WTC11 (cell line): ENCODE measurements around the gene ITGA3. TPM values are rescaled to one million over a fixed set of nuclear protein-coding genes. Genes with fewer than 3 reads are reported as not detected.

ENCODE experiments used
- ATAC-seq: fragments of 200-7000 bp; cut with Tn5 transposase; 2 replicates; pipeline ENCODE4 v1.10.0; 2021; ENCODE audit warnings: mild to moderate bottlenecking, moderate library complexity
- CTCF ChIA-PET: fragments of 300-600 bp; sonication (Branson Sonifier 250); formaldehyde crosslinking; loops from one replicate; lab custom pipeline; 2021; ENCODE audit warnings: antibody characterized with exemption; lab: Charles Lee
- POLR2A ChIA-PET: fragments of 350-600 bp; sonication (Branson Sonifier 250); formaldehyde crosslinking; loops from one replicate; lab custom pipeline; 2021; ENCODE audit warnings: antibody characterized with exemption; lab: Charles Lee
- DNase-seq: peaks from one replicate; pipeline ENCODE4 v3.0.0; 2021; ENCODE audit warnings: low spot score
- H3K27ac Mint-ChIP-seq: 2 replicates; pipeline ENCODE4 v1.8.0; 2021; ENCODE audit warnings: mixed read lengths
- H3K27me3 Mint-ChIP-seq: 2 replicates; pipeline ENCODE4 v1.8.0; 2021; ENCODE audit warnings: low read depth, mild to moderate bottlenecking, moderate library complexity, mixed read lengths
- H3K36me3 Mint-ChIP-seq: 2 replicates; pipeline ENCODE4 v1.8.0; 2021; ENCODE audit warnings: mixed read lengths
- H3K4me1 Mint-ChIP-seq: 2 replicates; pipeline ENCODE4 v1.8.0; 2022; ENCODE audit warnings: mixed read lengths
- H3K4me3 Mint-ChIP-seq: 2 replicates; pipeline ENCODE4 v1.8.0; 2021; ENCODE audit warnings: mild to moderate bottlenecking, moderate library complexity, mixed read lengths
- H3K9me3 Mint-ChIP-seq: 2 replicates; pipeline ENCODE4 v1.8.0; 2021; ENCODE audit warnings: mixed read lengths
- FOXJ3 ChIP-seq: sonication (generic); formaldehyde crosslinking; IDR thresholded peaks from 2 replicates; pipeline ENCODE4 v1.9.0; 2021; ENCODE audit warnings: missing genetic modification reagents, mild to moderate bottlenecking, borderline replicate concordance
- JUN ChIP-seq: sonication (generic); formaldehyde crosslinking; IDR thresholded peaks from 2 replicates; pipeline ENCODE4 v1.8.0; 2023; ENCODE audit warnings: mild to moderate bottlenecking, missing genetic modification reagents
- MXD4 ChIP-seq: fragments of 250-450 bp; sonication (Bioruptor Pico); IDR thresholded peaks from 2 replicates; pipeline ENCODE4 v1.8.0; 2021; ENCODE audit warnings: mild to moderate bottlenecking, moderate library complexity, borderline replicate concordance
- SMAD3 ChIP-seq: sonication (generic); formaldehyde crosslinking; IDR thresholded peaks from 2 replicates; pipeline ENCODE4 v1.8.0; 2022; ENCODE audit warnings: missing genetic modification reagents, mild to moderate bottlenecking, borderline replicate concordance
- TEAD1 ChIP-seq: sonication (generic); formaldehyde crosslinking; IDR thresholded peaks from 2 replicates; pipeline ENCODE4 v1.8.0; 2022; ENCODE audit warnings: mild to moderate bottlenecking, missing genetic modification reagents
- ZNF121 ChIP-seq: sonication (generic); formaldehyde crosslinking; IDR thresholded peaks from 2 replicates; pipeline ENCODE4 v1.8.0; 2023; ENCODE audit warnings: missing genetic modification reagents
- ZNF219 ChIP-seq: sonication (generic); formaldehyde crosslinking; IDR thresholded peaks from 2 replicates; pipeline ENCODE4 v1.8.0; 2023; ENCODE audit warnings: missing genetic modification reagents, mild to moderate bottlenecking, borderline replicate concordance
- total RNA-seq: library from RNA; stranded (reverse); gene quantifications from 3 replicates; pipeline ENCODE4 v1.2.3, GENCODE V29; 2021
- TF ChIP-seq, protein P1 (sequence below): fragments of 250-450 bp; sonication (Bioruptor Pico); IDR thresholded peaks from 2 replicates; pipeline ENCODE4 v1.9.0; 2021; ENCODE audit warnings: mild to moderate bottlenecking
- TF ChIP-seq, protein P2 (sequence below): sonication (generic); formaldehyde crosslinking; IDR thresholded peaks from 2 replicates; pipeline ENCODE4 v1.8.1; 2022; ENCODE audit warnings: low read depth, missing genetic modification reagents, borderline replicate concordance
- TF ChIP-seq, protein P3 (sequence below): sonication (generic); formaldehyde crosslinking; IDR thresholded peaks from 2 replicates; pipeline ENCODE4 v1.8.0; 2022; ENCODE audit warnings: missing genetic modification reagents
- TF ChIP-seq, protein P4 (sequence below): sonication (generic); formaldehyde crosslinking; IDR thresholded peaks from 2 replicates; pipeline ENCODE4 v1.8.0; 2022; ENCODE audit warnings: mild to moderate bottlenecking, missing genetic modification reagents
- TF ChIP-seq, protein P5 (sequence below): sonication (generic); formaldehyde crosslinking; conservative IDR thresholded peaks from 2 replicates; pipeline ENCODE4 v1.8.1; 2022; ENCODE audit warnings: mild to moderate bottlenecking, missing genetic modification reagents
- TF ChIP-seq, protein P6 (sequence below): sonication (generic); formaldehyde crosslinking; IDR thresholded peaks from 2 replicates; pipeline ENCODE4 v1.8.0; 2022; ENCODE audit warnings: mild to moderate bottlenecking, missing genetic modification reagents
- TF ChIP-seq, protein P7 (sequence below): fragments of 250-450 bp; sonication (Bioruptor Pico); IDR thresholded peaks from 2 replicates; pipeline ENCODE4 v1.9.0; 2021; ENCODE audit warnings: mild to moderate bottlenecking, borderline replicate concordance
- TF ChIP-seq, protein P8 (sequence below): fragments of 250-450 bp; sonication (Bioruptor Pico); IDR thresholded peaks from 2 replicates; pipeline ENCODE4 v1.9.0; 2021; ENCODE audit warnings: mild to moderate bottlenecking

Gene ITGA3
- total RNA-seq, 1 experiment from 2014 or later, result 35.3 TPM

DNA sequence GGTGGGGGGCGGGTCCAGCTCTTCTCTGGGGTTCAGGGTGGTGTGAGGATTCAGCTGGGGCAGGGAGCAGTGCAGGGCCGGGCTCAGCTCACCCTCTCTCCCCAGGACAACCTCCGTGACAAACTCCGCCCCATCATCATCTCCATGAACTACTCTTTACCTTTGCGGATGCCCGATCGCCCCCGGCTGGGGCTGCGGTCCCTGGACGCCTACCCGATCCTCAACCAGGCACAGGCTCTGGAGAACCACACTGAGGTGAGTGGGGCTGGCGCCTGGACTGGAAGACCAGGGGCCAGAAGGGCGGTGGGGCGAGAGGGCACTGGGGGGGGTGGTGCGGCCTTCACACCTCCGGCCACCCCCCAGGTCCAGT, 20.3 kb downstream of the ITGA3 start:
- H3K27ac Mint-ChIP-seq, result no peak overlapping the region
- no peak for DNase-seq
- peaks cover 36% of the 10 kb centered on the region for H3K36me3 Mint-ChIP-seq
- CTCF ChIA-PET, result interaction anchor here (1.5 to 5.0 kb wide), 4 partner anchors 11 to 20 kb away, joined by 4 to 67 read pairs (median 10); partner anchors contain the start of gene ITGA3
- POLR2A ChIA-PET, result no interaction called here
- no peak overlapping the region for H3K4me3 Mint-ChIP-seq
- peak; percentile 5 for ATAC-seq
- peaks cover 1% of the 10 kb centered on the region for H3K9me3 Mint-ChIP-seq
- no peaks in the 10 kb centered on the region for H3K27me3 Mint-ChIP-seq
- H3K4me1 Mint-ChIP-seq, result peaks cover 11% of the 10 kb centered on the region
- no peak for TF ChIP-seq MXD4
- TF ChIP-seq, protein P1, sequence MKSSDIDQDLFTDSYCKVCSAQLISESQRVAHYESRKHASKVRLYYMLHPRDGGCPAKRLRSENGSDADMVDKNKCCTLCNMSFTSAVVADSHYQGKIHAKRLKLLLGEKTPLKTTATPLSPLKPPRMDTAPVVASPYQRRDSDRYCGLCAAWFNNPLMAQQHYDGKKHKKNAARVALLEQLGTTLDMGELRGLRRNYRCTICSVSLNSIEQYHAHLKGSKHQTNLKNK (CRISPR knock-in tag), result no peak
- TF ChIP-seq FOXJ3 (CRISPR knock-in tag), result no peak

DNA sequence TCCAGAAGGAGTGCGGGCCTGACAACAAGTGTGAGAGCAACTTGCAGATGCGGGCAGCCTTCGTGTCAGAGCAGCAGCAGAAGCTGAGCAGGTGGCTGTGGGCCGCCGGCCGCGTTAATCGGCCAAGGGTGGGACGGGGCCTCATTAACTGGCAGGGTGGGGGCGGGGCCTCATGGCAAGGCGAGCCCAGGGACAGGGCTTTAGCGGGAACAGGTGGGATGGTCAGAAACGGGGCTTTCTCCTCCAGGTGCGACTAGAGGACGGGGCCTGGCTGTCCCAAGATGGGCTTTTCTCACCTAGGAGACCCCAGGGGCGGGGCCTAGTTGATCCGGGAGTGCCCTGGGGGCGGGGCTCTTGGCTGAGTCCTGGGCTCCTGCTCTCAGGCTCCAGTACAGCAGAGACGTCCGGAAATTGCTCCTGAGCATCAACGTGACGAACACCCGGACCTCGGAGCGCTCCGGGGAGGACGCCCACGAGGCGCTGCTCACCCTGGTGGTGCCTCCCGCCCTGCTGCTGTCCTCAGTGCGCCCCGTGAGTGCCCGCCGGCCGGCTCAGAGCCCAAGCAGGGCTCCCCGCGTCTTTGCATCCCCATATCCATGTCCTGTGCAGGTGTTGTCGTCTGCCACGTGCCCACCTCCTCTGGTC, 20.8 kb downstream of the ITGA3 start:
- peaks cover 11% of the 10 kb centered on the region for H3K4me1 Mint-ChIP-seq
- H3K4me3 Mint-ChIP-seq, result no peak overlapping the region
- ATAC-seq (peak; percentile 81), DNase-seq (peak; percentile 81)
- POLR2A ChIA-PET, result interaction anchor here (0.5 to 1.1 kb wide), 2 partner anchors 17 to 24 kb away, joined by 3 to 7 read pairs; no protein-coding TSS in a partner anchor
- H3K27me3 Mint-ChIP-seq, result no peaks in the 10 kb centered on the region
- TF ChIP-seq SMAD3 (CRISPR knock-in tag), result no peak
- TF ChIP-seq, protein P2, sequence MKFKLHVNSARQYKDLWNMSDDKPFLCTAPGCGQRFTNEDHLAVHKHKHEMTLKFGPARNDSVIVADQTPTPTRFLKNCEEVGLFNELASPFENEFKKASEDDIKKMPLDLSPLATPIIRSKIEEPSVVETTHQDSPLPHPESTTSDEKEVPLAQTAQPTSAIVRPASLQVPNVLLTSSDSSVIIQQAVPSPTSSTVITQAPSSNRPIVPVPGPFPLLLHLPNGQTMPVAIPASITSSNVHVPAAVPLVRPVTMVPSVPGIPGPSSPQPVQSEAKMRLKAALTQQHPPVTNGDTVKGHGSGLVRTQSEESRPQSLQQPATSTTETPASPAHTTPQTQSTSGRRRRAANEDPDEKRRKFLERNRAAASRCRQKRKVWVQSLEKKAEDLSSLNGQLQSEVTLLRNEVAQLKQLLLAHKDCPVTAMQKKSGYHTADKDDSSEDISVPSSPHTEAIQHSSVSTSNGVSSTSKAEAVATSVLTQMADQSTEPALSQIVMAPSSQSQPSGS, result no peak
- TF ChIP-seq, protein P1 (CRISPR knock-in tag), result no peak
- TF ChIP-seq, protein P3, sequence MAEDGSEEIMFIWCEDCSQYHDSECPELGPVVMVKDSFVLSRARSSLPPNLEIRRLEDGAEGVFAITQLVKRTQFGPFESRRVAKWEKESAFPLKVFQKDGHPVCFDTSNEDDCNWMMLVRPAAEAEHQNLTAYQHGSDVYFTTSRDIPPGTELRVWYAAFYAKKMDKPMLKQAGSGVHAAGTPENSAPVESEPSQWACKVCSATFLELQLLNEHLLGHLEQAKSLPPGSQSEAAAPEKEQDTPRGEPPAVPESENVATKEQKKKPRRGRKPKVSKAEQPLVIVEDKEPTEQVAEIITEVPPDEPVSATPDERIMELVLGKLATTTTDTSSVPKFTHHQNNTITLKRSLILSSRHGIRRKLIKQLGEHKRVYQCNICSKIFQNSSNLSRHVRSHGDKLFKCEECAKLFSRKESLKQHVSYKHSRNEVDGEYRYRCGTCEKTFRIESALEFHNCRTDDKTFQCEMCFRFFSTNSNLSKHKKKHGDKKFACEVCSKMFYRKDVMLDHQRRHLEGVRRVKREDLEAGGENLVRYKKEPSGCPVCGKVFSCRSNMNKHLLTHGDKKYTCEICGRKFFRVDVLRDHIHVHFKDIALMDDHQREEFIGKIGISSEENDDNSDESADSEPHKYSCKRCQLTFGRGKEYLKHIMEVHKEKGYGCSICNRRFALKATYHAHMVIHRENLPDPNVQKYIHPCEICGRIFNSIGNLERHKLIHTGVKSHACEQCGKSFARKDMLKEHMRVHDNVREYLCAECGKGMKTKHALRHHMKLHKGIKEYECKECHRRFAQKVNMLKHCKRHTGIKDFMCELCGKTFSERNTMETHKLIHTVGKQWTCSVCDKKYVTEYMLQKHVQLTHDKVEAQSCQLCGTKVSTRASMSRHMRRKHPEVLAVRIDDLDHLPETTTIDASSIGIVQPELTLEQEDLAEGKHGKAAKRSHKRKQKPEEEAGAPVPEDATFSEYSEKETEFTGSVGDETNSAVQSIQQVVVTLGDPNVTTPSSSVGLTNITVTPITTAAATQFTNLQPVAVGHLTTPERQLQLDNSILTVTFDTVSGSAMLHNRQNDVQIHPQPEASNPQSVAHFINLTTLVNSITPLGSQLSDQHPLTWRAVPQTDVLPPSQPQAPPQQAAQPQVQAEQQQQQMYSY (CRISPR knock-in tag), result no peak
- TF ChIP-seq TEAD1, result 0 out of 2 replicates have a peak, but pooled peaks have one; percentile 14
- TF ChIP-seq JUN, result no peak
- TF ChIP-seq ZNF219 (CRISPR knock-in tag), result no peak
- TF ChIP-seq, protein P4, sequence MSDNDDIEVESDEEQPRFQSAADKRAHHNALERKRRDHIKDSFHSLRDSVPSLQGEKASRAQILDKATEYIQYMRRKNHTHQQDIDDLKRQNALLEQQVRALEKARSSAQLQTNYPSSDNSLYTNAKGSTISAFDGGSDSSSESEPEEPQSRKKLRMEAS (CRISPR knock-in tag), result peak; percentile 84
- TF ChIP-seq ZNF121, result no peak
- TF ChIP-seq, protein P5, sequence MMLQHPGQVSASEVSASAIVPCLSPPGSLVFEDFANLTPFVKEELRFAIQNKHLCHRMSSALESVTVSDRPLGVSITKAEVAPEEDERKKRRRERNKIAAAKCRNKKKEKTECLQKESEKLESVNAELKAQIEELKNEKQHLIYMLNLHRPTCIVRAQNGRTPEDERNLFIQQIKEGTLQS, result no peak
- H3K9me3 Mint-ChIP-seq, result no peaks in the 10 kb centered on the region
- H3K36me3 Mint-ChIP-seq, result peaks cover 33% of the 10 kb centered on the region
- CTCF ChIA-PET, result interaction anchor here (1.0 to 5.0 kb wide), 6 partner anchors 10 to 21 kb away, joined by 3 to 67 read pairs (median 10); partner anchors contain the start of gene ITGA3
- no peak overlapping the region for H3K27ac Mint-ChIP-seq

DNA sequence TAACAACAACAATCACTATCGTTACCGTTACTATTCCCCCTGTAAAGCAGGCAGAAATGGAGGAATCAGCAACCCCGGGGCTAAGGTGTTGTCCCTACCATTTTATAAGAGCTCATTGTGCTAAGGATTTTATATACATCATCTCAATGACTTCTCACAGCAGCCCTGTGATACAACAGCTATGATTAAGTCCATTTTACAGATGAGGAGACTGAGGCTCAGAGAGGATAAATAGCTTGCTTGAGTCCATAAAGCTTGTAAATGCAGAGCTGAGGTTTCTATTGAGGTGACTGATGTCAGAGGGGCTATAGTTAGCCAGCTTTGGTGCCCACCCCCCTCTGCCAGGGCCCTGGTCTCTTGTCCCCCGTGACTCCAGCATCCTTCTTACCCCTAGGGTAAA, 22.5 kb downstream of the ITGA3 start:
- Mint-ChIP-seq H3K4me1 (peaks cover 11% of the 10 kb centered on the region), H3K27ac (no peak overlapping the region), H3K9me3 (no peaks in the 10 kb centered on the region), H3K4me3 (no peak overlapping the region), H3K27me3 (no peaks in the 10 kb centered on the region), H3K36me3 (peaks cover 31% of the 10 kb centered on the region)
- POLR2A ChIA-PET, result no interaction called here
- DNase-seq (no peak), ATAC-seq (no peak)
- CTCF ChIA-PET, result interaction anchor here (1.1 to 5.0 kb wide), 6 partner anchors 9 to 128 kb away, joined by 3 to 67 read pairs (median 9); partner anchors contain the start of gene ITGA3
- TF ChIP-seq, protein P6, sequence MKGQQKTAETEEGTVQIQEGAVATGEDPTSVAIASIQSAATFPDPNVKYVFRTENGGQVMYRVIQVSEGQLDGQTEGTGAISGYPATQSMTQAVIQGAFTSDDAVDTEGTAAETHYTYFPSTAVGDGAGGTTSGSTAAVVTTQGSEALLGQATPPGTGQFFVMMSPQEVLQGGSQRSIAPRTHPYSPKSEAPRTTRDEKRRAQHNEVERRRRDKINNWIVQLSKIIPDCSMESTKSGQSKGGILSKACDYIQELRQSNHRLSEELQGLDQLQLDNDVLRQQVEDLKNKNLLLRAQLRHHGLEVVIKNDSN, result no peak
- TF ChIP-seq, protein P7, sequence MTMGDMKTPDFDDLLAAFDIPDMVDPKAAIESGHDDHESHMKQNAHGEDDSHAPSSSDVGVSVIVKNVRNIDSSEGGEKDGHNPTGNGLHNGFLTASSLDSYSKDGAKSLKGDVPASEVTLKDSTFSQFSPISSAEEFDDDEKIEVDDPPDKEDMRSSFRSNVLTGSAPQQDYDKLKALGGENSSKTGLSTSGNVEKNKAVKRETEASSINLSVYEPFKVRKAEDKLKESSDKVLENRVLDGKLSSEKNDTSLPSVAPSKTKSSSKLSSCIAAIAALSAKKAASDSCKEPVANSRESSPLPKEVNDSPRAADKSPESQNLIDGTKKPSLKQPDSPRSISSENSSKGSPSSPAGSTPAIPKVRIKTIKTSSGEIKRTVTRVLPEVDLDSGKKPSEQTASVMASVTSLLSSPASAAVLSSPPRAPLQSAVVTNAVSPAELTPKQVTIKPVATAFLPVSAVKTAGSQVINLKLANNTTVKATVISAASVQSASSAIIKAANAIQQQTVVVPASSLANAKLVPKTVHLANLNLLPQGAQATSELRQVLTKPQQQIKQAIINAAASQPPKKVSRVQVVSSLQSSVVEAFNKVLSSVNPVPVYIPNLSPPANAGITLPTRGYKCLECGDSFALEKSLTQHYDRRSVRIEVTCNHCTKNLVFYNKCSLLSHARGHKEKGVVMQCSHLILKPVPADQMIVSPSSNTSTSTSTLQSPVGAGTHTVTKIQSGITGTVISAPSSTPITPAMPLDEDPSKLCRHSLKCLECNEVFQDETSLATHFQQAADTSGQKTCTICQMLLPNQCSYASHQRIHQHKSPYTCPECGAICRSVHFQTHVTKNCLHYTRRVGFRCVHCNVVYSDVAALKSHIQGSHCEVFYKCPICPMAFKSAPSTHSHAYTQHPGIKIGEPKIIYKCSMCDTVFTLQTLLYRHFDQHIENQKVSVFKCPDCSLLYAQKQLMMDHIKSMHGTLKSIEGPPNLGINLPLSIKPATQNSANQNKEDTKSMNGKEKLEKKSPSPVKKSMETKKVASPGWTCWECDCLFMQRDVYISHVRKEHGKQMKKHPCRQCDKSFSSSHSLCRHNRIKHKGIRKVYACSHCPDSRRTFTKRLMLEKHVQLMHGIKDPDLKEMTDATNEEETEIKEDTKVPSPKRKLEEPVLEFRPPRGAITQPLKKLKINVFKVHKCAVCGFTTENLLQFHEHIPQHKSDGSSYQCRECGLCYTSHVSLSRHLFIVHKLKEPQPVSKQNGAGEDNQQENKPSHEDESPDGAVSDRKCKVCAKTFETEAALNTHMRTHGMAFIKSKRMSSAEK (CRISPR knock-in tag), result no peak
- TF ChIP-seq, protein P8, sequence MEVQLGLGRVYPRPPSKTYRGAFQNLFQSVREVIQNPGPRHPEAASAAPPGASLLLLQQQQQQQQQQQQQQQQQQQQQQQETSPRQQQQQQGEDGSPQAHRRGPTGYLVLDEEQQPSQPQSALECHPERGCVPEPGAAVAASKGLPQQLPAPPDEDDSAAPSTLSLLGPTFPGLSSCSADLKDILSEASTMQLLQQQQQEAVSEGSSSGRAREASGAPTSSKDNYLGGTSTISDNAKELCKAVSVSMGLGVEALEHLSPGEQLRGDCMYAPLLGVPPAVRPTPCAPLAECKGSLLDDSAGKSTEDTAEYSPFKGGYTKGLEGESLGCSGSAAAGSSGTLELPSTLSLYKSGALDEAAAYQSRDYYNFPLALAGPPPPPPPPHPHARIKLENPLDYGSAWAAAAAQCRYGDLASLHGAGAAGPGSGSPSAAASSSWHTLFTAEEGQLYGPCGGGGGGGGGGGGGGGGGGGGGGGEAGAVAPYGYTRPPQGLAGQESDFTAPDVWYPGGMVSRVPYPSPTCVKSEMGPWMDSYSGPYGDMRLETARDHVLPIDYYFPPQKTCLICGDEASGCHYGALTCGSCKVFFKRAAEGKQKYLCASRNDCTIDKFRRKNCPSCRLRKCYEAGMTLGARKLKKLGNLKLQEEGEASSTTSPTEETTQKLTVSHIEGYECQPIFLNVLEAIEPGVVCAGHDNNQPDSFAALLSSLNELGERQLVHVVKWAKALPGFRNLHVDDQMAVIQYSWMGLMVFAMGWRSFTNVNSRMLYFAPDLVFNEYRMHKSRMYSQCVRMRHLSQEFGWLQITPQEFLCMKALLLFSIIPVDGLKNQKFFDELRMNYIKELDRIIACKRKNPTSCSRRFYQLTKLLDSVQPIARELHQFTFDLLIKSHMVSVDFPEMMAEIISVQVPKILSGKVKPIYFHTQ (CRISPR knock-in tag), result no peak
